Activated T-helper 2 cell treated with anti-CD3 and anti-CD28 coated beads, Interferon-gamma antibody, Interleukin-2, Interleukin-4, amounts not matched to agents 10 μg/mL and 5 μg/mL and 100 μg/mL, durations not matched to agents 14 hours and 24 hours and 36 hours (primary cell): ENCODE results near the gene GFM1. TPM values are rescaled to one million over a fixed set of nuclear protein-coding genes. Genes with fewer than 3 reads are reported as not detected.
A peak's percentile ranks its signal among the peaks of the same experiment; 100 is the strongest.

Experiments used
- DNase-seq: peaks from one replicate; pipeline ENCODE4 v3.0.0; 2021; ENCODE audit warnings: low spot score
- H3K27ac Mint-ChIP-seq: one replicate; pipeline ENCODE4 v1.8.0; 2021; ENCODE audit warnings: mixed read lengths
- H3K27me3 Mint-ChIP-seq: one replicate; pipeline ENCODE4 v1.8.0; 2021; ENCODE audit warnings: low read depth, mixed read lengths
- H3K36me3 Mint-ChIP-seq: one replicate; pipeline ENCODE4 v1.8.0; 2021; ENCODE audit warnings: low read depth, mixed read lengths
- H3K4me1 Mint-ChIP-seq: one replicate; pipeline ENCODE4 v1.8.0; 2021; ENCODE audit warnings: low read depth, mixed read lengths
- H3K4me3 Mint-ChIP-seq: one replicate; pipeline ENCODE4 v1.8.0; 2021; ENCODE audit warnings: low read depth, mild to moderate bottlenecking, moderate library complexity, mixed read lengths
- H3K9me3 Mint-ChIP-seq: one replicate; pipeline ENCODE4 v1.8.0; 2021; ENCODE audit warnings: mixed read lengths
- intact Hi-C: fragments of 100-400 bp; cut with micrococcal nuclease; formaldehyde crosslinking; loops from one replicate; pipeline ENCODE4 v1.15.1; 2023
- total RNA-seq: library from RNA; stranded (reverse); gene quantifications from 2 replicates; pipeline ENCODE4 v1.2.3, GENCODE V29; 2022

Gene GFM1
- 59.1 and 60.9 TPM in 2 replicates for total RNA-seq

GRCh38 chr3:158644345-158644908 lies at the start of gene GFM1:
GFM1 (plus strand) TSS chr3:158644527; CDS start chr3:158644635, 108 bp downstream.
- no peaks in the 10 kb centered on the region for H3K27me3 Mint-ChIP-seq
- H3K9me3 Mint-ChIP-seq: no peaks in the 10 kb centered on the region
- DNase-seq: peak; percentile 87
- peaks cover 25% of the 10 kb centered on the region for H3K36me3 Mint-ChIP-seq
- H3K4me3 Mint-ChIP-seq: peak within 1 kb of the TSS; percentile 96
- H3K27ac Mint-ChIP-seq: peak within 1 kb of the TSS; percentile 93
- intact Hi-C loops: loop anchor here (5.0 to 10.0 kb wide), 4 partner anchors 72 to 530 kb away; partner anchors contain the start of genes MFSD1, MLF1 and RSRC1
- peaks cover 27% of the 10 kb centered on the region for H3K4me1 Mint-ChIP-seq

- Mint-ChIP-seq H3K36me3 (no peaks in the 10 kb centered on the region), H3K4me1 (no peaks in the 10 kb centered on the region), H3K9me3 (no peaks in the 10 kb centered on the region), H3K27me3 (no peaks in the 10 kb centered on the region), H3K4me3 (no peak overlapping the region), H3K27ac (no peak overlapping the region)
- DNase-seq: no peak
- intact Hi-C loops: no loop called here
Measured at GRCh38 chr3:158600787-158601186, 43.5 kb upstream of the GFM1 start.

GRCh38 chr3:158602227-158602626 lies 42.1 kb upstream of the GFM1 start:
- no peaks in the 10 kb centered on the region for H3K36me3 Mint-ChIP-seq
- H3K9me3 Mint-ChIP-seq: no peaks in the 10 kb centered on the region
- intact Hi-C loops: no loop called here
- H3K4me3 Mint-ChIP-seq: no peak overlapping the region
- H3K27ac Mint-ChIP-seq: no peak overlapping the region
- no peaks in the 10 kb centered on the region for H3K4me1 Mint-ChIP-seq
- no peaks in the 10 kb centered on the region for H3K27me3 Mint-ChIP-seq
- no peak for DNase-seq

- DNase-seq: no peak
- Mint-ChIP-seq H3K27me3 (no peaks in the 10 kb centered on the region), H3K36me3 (no peaks in the 10 kb centered on the region), H3K4me3 (no peak overlapping the region), H3K27ac (no peak overlapping the region), H3K9me3 (peaks cover 14% of the 10 kb centered on the region), H3K4me1 (no peaks in the 10 kb centered on the region)
- intact Hi-C loops: no loop called here
Measured at GRCh38 chr3:158617982-158618875, 26.1 kb upstream of the GFM1 start.

GRCh38 chr3:158625881-158626280 lies 18.4 kb upstream of the GFM1 start:
- peaks cover 4% of the 10 kb centered on the region for H3K27me3 Mint-ChIP-seq
- DNase-seq: no peak
- peaks cover 3% of the 10 kb centered on the region for H3K9me3 Mint-ChIP-seq
- no peak overlapping the region for H3K4me3 Mint-ChIP-seq
- no peaks in the 10 kb centered on the region for H3K36me3 Mint-ChIP-seq
- intact Hi-C loops: no loop called here
- no peak overlapping the region for H3K27ac Mint-ChIP-seq
- H3K4me1 Mint-ChIP-seq: no peaks in the 10 kb centered on the region

- no peaks in the 10 kb centered on the region for H3K4me1 Mint-ChIP-seq
Measured at GRCh38 chr3:158631981-158632380, 12.3 kb upstream of the GFM1 start.

GRCh38 chr3:158640646-158641045 lies 3.7 kb upstream of the GFM1 start:
- H3K27me3 Mint-ChIP-seq: no peaks in the 10 kb centered on the region
- intact Hi-C loops: loop anchor here (5.0 to 10.0 kb wide), 4 partner anchors 68 to 526 kb away; partner anchors contain the start of genes MFSD1, MLF1 and RSRC1
- H3K27ac Mint-ChIP-seq: no peak overlapping the region
- no peak for DNase-seq
- peaks cover 11% of the 10 kb centered on the region for H3K4me1 Mint-ChIP-seq
- H3K9me3 Mint-ChIP-seq: no peaks in the 10 kb centered on the region
- H3K4me3 Mint-ChIP-seq: no peak overlapping the region
- no peaks in the 10 kb centered on the region for H3K36me3 Mint-ChIP-seq

More at GRCh38 chr3:158631981-158632380, 12.3 kb upstream of the GFM1 start:
- Mint-ChIP-seq H3K9me3 (no peaks in the 10 kb centered on the region), H3K4me3 (no peak overlapping the region), H3K27me3 (peaks cover 8% of the 10 kb centered on the region), H3K27ac (no peak overlapping the region), H3K36me3 (no peaks in the 10 kb centered on the region)
- DNase-seq: no peak
- intact Hi-C loops: no loop called here

- no peak for DNase-seq
- intact Hi-C loops: loop anchor here (5.0 to 10.0 kb wide), 4 partner anchors 70 to 527 kb away; partner anchors contain the start of genes MFSD1, MLF1 and RSRC1
- H3K4me3 Mint-ChIP-seq: no peak overlapping the region
- no peaks in the 10 kb centered on the region for H3K9me3 Mint-ChIP-seq
- H3K27me3 Mint-ChIP-seq: no peaks in the 10 kb centered on the region
- H3K27ac Mint-ChIP-seq: no peak overlapping the region
- H3K4me1 Mint-ChIP-seq: peaks cover 21% of the 10 kb centered on the region
- peaks cover 6% of the 10 kb centered on the region for H3K36me3 Mint-ChIP-seq
Measured at GRCh38 chr3:158642005-158642404, 2.3 kb upstream of the GFM1 start.

- no peak overlapping the region for H3K4me3 Mint-ChIP-seq
- intact Hi-C loops: loop anchor here (5.0 to 10.0 kb wide), 4 partner anchors 70 to 528 kb away; partner anchors contain the start of genes MFSD1, MLF1 and RSRC1
- no peaks in the 10 kb centered on the region for H3K9me3 Mint-ChIP-seq
- H3K4me1 Mint-ChIP-seq: peaks cover 22% of the 10 kb centered on the region
- DNase-seq: no peak
- peaks cover 12% of the 10 kb centered on the region for H3K36me3 Mint-ChIP-seq
- no peak overlapping the region for H3K27ac Mint-ChIP-seq
- H3K27me3 Mint-ChIP-seq: no peaks in the 10 kb centered on the region
Measured at GRCh38 chr3:158642474-158643210, 1.7 kb upstream of the GFM1 start.

- peaks cover 23% of the 10 kb centered on the region for H3K4me1 Mint-ChIP-seq
- intact Hi-C loops: loop anchor here (10.0 kb wide), 1 partner anchor 535 kb away; the partner anchor contains the start of gene RSRC1
- H3K9me3 Mint-ChIP-seq: no peaks in the 10 kb centered on the region
- no peak for DNase-seq
- H3K36me3 Mint-ChIP-seq: peaks cover 55% of the 10 kb centered on the region
- H3K4me3 Mint-ChIP-seq: no peak overlapping the region
- H3K27ac Mint-ChIP-seq: no peak overlapping the region
- H3K27me3 Mint-ChIP-seq: no peaks in the 10 kb centered on the region
Measured at GRCh38 chr3:158649791-158650190, 5.5 kb downstream of the GFM1 start.

GRCh38 chr3:158651192-158651591 lies 6.9 kb downstream of the GFM1 start:
- Mint-ChIP-seq H3K27ac (no peak overlapping the region), H3K36me3 (peaks cover 60% of the 10 kb centered on the region), H3K27me3 (no peaks in the 10 kb centered on the region), H3K4me1 (peaks cover 12% of the 10 kb centered on the region), H3K9me3 (no peaks in the 10 kb centered on the region), H3K4me3 (no peak overlapping the region)
- no peak for DNase-seq
- intact Hi-C loops: no loop called here

- Mint-ChIP-seq H3K4me1 (peaks cover 5% of the 10 kb centered on the region), H3K9me3 (no peaks in the 10 kb centered on the region), H3K4me3 (no peak overlapping the region), H3K36me3 (peaks cover 58% of the 10 kb centered on the region), H3K27me3 (no peaks in the 10 kb centered on the region), H3K27ac (no peak overlapping the region)
- DNase-seq: no peak
- intact Hi-C loops: no loop called here
Measured at GRCh38 chr3:158652463-158652862, 8.1 kb downstream of the GFM1 start.
